Measurements from ENCODE around the gene CAMSAP2. TPM values are rescaled to one million over a fixed set of nuclear protein-coding genes. Genes with fewer than 3 reads are reported as not detected.

CAMSAP2 gene
- total and polyA plus RNA-seq, 2 donors (not counting 3 experiments of a cell fraction or from before 2014, with no cell fraction given), result 6.7 to 45.5 TPM

DNA sequence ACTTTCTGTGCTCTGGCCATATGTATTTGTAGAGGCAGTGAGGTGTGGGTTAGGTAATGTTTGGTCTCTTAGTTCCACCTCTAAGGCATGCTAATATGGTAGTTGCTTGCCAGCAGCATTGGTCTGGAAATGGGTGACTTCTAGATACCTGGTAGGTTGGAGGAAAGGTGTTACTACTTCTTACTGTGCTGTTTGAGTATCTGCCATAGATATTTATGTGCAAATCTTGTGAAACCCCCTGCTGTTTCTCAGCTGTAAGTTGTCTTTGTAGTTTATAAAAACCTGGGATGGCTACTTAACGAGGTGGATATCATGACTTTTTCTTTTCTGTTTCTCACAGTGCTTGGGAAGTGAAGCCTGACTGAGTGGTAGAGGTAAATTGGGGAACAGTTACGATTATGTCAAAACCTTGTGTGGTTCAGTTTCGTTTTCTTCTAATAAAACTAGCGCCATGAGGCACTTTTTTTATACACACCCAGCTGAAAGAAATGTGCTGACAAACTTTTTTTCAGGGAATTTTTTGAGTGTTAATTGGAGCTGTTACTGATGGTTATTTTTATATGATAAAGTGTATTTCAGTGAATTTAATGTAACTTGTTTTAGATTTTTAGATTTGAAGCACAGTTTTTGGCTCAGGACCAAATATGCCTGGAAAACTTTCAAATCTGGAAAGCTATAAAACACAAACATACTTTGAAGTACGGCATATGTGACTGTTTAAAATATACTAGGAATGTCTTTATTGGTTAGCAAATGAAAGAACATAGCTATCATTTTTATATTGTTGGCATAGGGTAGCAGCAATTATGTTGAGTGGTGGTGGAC lies 42.1 kb downstream of the CAMSAP2 start:
- CTCF ChIA-PET, result interaction anchor here (0.7 to 2.3 kb wide), 11 partner anchors 9 to 158 kb away, joined by 3 to 32 read pairs (median 5); partner anchors contain the start of gene DDX59
- peak overlapping the region; percentile 17 for H3K9ac ChIP-seq (replicated peaks; ENCODE audit: extremely low read depth, insufficient read depth, low read length)

More for the DNA sequence above, 42.1 kb downstream of the CAMSAP2 start:
- H4K20me1 ChIP-seq (replicated peaks; ENCODE audit: control insufficient read depth, extremely low read depth, insufficient read depth, low read length), result peaks cover 6% of the 10 kb centered on the region
- TF ChIP-seq, protein P1, sequence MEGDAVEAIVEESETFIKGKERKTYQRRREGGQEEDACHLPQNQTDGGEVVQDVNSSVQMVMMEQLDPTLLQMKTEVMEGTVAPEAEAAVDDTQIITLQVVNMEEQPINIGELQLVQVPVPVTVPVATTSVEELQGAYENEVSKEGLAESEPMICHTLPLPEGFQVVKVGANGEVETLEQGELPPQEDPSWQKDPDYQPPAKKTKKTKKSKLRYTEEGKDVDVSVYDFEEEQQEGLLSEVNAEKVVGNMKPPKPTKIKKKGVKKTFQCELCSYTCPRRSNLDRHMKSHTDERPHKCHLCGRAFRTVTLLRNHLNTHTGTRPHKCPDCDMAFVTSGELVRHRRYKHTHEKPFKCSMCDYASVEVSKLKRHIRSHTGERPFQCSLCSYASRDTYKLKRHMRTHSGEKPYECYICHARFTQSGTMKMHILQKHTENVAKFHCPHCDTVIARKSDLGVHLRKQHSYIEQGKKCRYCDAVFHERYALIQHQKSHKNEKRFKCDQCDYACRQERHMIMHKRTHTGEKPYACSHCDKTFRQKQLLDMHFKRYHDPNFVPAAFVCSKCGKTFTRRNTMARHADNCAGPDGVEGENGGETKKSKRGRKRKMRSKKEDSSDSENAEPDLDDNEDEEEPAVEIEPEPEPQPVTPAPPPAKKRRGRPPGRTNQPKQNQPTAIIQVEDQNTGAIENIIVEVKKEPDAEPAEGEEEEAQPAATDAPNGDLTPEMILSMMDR (IDR thresholded peaks at IDR 0.05; ENCODE audit: extremely low read depth in 1 of 2, insufficient read depth in 1 of 2, low read depth in 1 of 2, low read length in 2 of 2), result no peak
- no peak for TF ChIP-seq GATA2 (IDR thresholded peaks at IDR 0.05; ENCODE audit: insufficient read depth, insufficient read length, low read depth, low read length)
- TF ChIP-seq FOS (IDR thresholded peaks at IDR 0.05; ENCODE audit: borderline replicate concordance, insufficient read depth, low read length), result no peak
- TF ChIP-seq EZH2 (IDR thresholded peaks at IDR 0.05; ENCODE audit: borderline replicate concordance, low read depth, low read length, severe bottlenecking), result no peak
- TF ChIP-seq POLR2A (IDR thresholded peaks at IDR 0.05; ENCODE audit: low read depth, low read length), result no peak
- no peak for TF ChIP-seq POLR2AphosphoS5 (IDR thresholded peaks at IDR 0.05; ENCODE audit: insufficient read depth, low read depth, low read length)
- TF ChIP-seq, protein P2, sequence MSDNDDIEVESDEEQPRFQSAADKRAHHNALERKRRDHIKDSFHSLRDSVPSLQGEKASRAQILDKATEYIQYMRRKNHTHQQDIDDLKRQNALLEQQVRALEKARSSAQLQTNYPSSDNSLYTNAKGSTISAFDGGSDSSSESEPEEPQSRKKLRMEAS (IDR thresholded peaks at IDR 0.05; ENCODE audit: insufficient read depth, insufficient read length), result no peak
- TF ChIP-seq MYC (IDR thresholded peaks at IDR 0.05; ENCODE audit: low read depth, low read length), result no peak
- TF ChIP-seq JUN (IDR thresholded peaks at IDR 0.05; ENCODE audit: borderline replicate concordance, insufficient read depth, insufficient read length, low read depth), result no peak
- no peaks in the 10 kb centered on the region for H3K9me1 ChIP-seq (replicated peaks; ENCODE audit: control insufficient read depth, extremely low read depth, insufficient read depth, low read length)
- intact Hi-C loops (cut with micrococcal nuclease) (loop anchor here (2.0 kb wide), 1 partner anchor 22 kb away; no protein-coding TSS in a partner anchor), dilution Hi-C loops (cut with MboI; ENCODE audit: extremely low pct_ligation_motif_present, low sequenced_read_pairs) (loop anchor here (25.0 kb wide), 1 partner anchor 168 kb away; the partner anchor contains the start of gene KIF14)
- no peaks in the 10 kb centered on the region for H3K27me3 ChIP-seq (ENCODE audit: control insufficient read depth in 2 of 2, insufficient read depth in 2 of 2, low read length in 2 of 2)
- no peak overlapping the region for H3K27ac ChIP-seq (ENCODE audit: insufficient read depth, low read depth, low read length)
- BruUV-seq (replicated peaks), result no TSS peak
- H3K9me3 ChIP-seq (replicated peaks; ENCODE audit: control insufficient read depth, insufficient read depth, low read length), result no peaks in the 10 kb centered on the region
- FAIRE-seq, result no peak
- peaks cover 17% of the 10 kb centered on the region for H3K4me1 ChIP-seq (ENCODE audit: control insufficient read depth, extremely low read depth, insufficient read depth, low read length)
- H2AFZ ChIP-seq (ENCODE audit: low read depth, low read length), result no peak overlapping the region
- peaks cover 0 to 2% of the 10 kb centered on the region in 2 experiments for H3K36me3 ChIP-seq (ENCODE audit: control insufficient read depth in 2 of 2, extremely low read depth in 1 of 2, insufficient read depth in 2 of 2, low read length in 2 of 2)
- H3K4me3 ChIP-seq (replicated peaks in 1 of 3; ENCODE audit: insufficient read depth in 1 of 3, low read depth in 1 of 3, low read length in 3 of 3), result peak overlapping the region in 1 of 3 experiments; percentile 42
- POLR2A ChIA-PET, result no interaction called here
- peaks cover 85% of the 10 kb centered on the region for H3K79me2 ChIP-seq (ENCODE audit: control insufficient read depth, insufficient read depth, low read length)
- H3K4me2 ChIP-seq (ENCODE audit: insufficient read depth, low read length), result peak overlapping the region; percentile 72
- peak; percentile 59 for DNase-seq (ENCODE audit: low read depth, low spot score)

Measured in endothelial cell of umbilical vein (primary cell).